Pons (tissue), 1 donor: Measurements from ENCODE around the gene UNC5B.

Experiments
- DNase-seq: peaks from one replicate; pipeline ENCODE4 v3.0.0-alpha.2; 2016; ENCODE audit warnings: low spot score

The UNC5B gene

DNA sequence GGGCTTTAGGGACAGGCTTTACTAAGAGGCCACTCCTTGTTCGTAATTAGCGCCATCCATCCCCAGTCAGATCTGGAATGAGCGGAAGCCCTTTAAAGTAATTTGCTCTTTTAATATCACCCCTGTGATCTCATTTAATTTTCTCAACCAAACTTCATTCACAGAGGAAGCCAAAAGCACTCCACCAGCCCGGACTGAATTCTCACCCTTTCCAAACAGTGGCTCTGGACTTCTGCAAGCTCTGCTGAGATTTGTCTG, 43.1 kb downstream of the UNC5B start:
- DNase-seq, result no peak

DNA sequence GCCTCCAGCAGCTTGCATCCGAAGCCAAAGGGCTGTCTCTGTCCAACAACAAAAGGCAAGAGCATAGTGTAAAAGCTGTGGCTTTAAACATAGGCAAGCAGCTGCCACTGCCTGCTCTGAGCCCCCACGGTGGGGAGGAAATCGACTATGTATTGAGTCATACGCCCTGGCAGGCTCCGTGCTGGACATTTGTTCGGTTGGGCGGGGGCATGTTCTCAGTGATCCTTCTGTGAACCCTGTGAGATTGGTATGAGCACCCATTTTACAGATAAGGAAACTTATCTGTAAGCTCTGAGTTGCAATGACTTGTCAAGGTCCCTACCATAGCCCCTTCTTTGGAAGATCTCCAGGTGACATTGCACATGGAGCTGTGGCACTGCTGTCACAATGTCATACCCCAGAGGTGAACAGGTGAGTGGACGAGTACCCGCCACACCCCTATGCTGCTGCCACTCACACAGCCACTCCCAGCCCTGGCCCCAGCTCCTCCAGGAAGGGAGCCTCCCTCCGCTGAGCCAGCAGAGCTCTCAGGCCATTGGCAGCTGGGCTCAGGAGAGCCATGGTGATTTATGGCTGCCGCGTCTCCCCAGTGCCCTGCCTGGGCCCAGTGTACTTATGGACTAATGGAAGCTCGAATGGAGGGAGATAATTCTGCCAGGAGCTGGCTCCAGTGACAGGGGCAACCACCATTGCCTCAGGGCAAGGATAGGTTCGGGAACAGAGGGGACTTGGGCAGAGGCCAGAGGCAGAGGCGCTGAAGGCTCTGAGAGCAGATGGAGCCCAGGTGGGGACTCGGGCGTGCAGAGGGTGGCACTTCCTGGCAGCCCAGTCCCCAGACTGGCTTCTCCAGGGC, 43.7 kb downstream of the UNC5B start:
- no peak for DNase-seq

DNA sequence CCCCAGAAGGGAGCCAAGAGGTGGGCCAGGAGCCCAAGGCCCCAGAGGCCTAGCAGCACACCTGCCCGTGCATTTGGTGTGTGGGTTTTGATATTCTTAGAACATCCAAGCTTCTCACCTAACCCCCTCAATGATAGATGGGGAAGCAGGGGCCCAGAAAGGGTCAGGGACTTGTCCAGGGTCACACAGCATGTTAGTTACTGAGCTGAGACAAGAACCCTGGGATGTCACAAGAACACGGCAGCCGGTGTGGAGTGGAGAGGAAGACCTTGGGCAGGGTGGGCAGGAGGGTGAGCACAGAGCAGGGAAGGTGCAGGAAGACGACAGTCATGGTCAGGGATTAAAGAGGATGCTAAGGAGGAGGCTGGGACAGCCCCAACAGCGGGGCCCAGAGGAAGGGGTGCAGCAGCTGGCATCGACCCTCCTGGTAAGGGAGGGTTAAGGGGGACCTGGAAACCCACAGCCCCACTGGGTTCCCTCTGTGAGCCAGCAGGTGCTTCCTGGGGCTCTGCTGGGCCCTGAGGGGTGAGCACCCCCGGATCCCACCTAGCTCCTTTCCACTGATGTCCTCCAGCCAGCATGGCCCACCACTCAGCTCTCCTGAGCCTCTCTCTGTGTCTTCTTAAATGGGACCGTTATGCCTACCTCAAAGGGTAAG, 44.4 kb downstream of the UNC5B start:
- no peak for DNase-seq

DNA sequence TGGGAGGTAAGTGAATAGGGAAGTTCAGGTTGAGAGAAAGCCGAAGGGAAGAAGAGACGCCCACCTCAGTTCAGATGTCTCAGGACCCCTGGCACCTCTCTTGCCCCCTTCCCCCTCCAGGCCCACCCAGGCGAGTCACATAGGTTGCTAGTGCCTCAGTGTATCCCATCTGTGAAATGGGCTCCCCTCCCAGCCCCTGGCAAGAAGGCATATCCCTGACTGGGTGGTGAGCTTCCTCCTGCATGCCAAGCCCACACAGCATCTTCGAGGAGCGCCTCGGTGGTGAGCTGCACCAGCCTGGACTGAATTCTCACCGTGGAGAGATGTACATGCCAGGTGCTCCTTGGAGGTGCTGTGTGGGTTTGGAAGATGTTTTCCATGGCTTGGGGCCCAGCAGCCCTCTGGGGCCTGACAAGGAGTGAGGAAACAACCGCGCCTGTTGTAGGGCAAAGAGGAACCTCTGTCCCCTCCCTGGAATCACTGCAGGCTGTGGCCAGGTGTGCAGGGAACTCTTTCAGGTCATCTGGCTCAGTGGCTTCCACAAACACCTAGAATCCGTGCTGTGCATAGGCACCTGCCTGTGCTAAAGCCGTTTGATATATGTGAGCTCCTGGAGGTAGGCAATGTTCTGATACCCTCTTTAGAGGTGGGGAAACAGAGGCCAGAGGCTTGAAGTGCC, 45.1 kb downstream of the UNC5B start:
- no peak for DNase-seq

DNA sequence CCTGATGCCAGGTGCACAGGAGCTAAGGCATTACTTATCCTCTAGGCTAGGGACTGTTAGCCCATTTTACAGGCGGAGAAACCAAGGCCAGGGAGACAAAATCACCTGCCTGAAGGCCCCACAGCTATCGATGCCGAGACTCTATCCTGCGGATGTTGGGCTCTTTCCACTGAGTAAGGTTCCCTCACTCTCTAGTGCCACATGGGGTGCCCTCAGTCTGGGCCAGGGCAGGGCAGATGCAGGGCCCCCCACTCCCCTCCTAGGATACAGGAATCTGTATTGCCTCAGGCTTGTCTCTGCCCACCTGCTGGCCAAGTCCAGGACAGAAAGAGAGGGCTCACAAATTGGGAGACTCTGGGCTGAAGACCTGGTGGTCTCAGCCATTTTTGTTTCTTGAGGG, 45.7 kb downstream of the UNC5B start:
- no peak for DNase-seq

DNA sequence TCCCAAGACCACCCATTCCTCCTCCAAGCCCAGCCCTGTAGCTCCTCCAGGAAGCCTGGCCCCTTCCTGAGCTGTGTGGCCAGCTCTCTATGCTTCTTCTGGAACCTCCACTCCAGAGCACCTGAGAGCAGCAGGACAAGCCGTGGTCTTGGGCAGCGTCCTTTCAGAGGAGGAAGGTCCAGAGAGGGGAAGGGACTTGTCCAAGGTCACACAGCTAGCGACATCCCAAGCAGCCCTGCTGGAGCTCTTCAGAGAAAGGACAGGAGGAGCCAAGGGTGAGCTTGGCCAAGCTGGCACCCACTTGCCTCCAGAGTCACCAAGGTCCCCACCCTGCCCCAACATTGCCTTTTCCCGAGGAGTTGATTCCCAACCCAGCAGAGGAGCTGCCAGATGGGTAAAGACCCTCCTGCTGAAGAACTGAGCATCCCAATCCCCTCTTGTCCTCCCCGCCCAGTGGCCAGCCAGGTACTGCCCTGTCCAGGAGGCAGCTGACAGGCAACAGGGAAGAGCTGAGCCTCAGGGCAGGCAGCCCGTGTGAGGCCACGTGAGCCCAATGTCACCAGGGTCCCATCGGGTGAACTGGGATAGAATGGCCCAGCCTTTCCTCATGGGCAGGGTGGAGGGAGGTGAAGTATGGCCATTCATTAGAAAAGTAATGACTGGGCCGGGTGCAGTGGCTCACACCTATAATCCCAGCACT, 46.2 kb downstream of the UNC5B start:
- no peak for DNase-seq

DNA sequence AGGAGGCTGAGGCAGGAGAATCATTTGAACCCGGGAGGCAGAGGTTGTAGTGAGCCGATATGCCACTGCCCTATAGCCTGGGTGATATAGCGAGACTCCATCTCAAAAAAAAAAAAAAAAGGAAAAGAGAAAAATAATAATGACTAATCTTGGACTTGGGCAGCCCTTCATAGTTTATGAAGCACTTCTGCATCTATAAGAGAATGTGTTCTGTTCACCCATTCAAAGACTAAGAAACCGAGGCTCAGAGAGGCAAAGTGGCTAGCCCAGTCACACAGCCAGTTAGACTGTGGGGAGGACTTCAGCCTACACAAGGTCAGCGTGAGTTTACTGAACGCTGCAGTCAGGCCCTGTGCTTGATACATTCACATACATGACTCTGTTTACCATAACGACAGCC, 46.9 kb downstream of the UNC5B start:
- no peak for DNase-seq

DNA sequence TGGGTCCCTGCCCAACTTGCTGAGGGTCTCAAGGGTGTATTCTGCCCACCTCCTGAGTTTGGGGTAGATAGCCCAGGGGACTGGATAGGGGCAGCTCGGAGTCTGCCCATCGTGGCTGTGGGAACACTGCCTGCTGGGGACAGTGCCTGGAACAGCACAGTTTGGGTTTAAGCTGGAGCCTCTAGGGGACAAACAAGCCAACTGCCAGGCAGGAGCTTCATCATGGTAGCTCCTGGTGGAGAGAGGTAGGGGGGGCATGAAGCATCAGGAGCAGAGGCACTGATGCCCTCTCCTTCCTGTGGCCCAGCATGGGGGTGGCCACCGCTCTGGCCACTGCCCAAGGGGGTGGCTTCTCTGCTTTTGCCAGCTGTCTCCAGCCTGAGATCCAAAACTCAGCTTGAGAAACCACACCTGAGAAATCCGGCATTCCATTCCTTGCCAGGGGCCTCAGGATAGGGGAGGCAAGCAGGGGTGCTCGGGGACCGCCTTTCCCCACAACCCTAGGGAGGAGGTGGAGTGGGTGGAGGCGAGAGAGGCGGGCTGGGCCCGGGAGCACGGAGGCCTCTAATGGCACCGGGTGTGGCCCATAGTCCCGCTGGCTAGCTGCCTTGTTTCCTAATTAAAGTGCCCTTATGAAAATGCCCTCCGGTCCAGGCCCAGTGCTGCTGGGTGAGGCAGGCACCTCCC, 47.6 kb downstream of the UNC5B start:
- DNase-seq, result no peak

DNA sequence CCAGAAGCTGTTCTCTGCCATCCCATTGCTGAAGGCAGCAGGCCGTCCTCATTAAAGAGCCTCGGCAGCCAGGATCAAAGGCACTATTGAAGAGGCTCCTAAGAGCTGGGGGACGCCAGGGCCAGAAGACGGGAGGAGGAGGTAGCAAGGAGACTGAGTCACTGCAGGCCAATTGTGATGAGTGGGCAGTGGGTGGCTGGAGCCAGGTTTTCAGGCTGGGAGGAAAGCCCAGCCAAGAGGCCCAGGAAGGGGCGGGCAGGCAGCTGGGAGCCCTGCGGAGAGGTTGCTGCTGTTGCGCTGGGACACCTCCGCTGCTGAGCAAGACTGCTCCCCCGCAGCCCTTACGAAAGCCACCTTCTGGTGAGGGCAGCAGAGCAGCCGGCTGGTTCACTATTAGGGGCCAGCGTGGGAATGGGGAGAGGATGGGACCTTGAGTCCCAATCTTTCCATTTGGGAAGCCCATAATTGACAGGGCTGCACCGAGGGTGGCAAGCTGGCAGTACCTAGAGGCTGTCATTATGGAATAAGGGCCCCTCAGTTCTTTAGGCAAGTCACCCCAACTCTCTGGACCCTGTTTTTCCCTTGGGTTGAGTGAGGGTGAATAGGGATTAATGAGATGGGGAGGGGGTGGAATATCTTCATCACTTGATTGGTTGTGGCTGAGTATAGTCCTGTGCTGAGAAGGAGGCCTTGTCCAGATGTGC, 48.4 kb downstream of the UNC5B start:
- peak; percentile 76 for DNase-seq

DNA sequence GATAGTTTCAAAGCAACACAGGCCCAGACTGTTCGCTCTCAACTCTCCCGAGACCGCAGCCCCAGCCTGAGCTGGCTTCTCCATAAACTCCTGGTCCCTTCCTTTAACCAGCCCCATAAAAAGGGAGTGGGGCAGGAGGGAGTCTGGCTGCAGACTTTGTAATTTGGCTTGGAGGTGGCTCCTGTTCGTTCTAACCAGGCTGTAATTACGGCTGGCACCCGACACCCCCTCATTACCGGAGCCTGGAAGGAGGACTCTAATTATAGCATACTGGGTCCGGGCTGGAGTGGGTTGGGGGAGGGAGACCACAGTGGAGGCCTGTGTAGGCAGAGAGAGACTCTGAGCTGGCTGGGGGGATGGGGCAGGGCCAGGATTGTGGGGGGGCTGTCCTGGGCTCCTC, 49.7 kb downstream of the UNC5B start:
- DNase-seq, result no peak

DNA sequence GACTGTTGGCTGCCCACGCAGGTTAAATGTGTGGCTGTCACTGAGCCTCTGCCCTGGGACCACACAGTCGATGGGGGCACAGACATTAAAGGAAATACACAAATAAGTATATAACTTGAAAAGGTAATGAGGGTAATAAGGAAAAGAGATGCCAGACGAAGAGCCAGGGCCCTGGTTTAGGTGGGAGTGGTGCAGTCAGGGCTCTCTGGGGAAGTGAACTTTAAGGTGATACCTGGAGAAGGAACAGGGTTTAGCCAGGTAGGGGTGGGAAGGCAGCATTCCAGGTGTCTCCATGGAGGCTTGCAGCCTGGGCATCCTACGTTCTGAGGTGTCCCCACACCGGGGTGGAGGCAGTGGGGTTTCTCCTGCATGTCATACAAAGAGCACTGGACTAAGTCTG, 50.4 kb downstream of the UNC5B start:
- no peak for DNase-seq

DNA sequence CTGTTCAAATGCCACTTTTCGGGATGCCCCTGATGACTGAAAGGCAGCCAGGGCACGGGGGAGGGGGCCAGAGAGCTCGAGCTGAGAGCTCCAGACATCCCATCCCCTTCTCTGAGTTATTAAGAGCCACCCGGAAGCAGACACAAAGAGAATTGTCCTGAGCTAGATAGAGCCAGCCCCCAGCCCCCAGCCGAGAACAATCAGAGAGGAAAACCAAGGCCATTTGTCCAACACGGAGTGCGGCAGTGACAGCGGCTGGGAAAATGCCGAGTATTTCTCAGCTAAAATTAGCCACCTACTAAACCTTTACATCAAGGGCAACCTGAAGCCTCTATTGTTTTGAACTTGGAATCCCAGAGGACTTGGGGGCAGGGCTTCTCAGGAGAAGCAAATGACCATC, 51.0 kb downstream of the UNC5B start:
- peak; percentile 91 for DNase-seq

DNA sequence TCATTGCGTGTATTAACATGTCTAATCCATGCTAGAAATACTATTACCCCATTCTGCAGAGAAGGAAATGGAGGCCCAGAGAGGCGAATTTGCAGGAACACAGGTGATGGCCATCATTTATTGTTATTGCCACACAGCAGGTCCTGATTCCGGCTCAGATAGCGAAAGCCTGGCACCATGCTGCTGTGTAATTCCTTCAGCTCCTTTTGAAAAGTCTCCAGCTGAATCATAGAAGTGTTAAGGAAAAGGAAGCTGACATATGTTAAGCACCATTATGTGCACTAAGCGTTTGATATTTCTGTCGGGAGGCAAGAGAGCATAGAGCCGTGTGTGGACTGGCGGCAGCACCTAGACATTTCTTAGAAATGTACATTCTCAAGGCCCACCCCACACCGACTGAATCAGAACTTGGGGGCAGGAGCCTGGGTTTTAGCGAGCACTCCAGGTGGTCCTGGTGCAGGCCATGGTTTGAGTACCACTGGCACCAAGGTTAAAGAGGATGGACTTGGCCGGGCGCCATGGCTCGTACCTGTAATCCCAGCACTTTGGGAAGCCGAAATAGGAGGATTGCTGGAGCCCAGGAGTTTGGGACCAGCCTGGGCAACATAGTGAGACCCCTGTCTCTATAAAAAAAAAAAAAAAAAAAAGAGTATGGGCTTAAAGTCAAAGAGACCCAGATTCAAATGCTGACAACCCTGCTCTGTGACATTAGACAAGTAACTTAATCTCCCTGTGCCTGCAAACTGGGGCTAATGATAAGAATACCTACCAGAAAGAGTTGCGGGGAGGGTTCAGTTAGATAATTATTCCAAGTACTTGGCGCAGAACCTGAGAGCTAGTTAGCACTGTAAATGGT, 52.2 kb downstream of the UNC5B start:
- no peak for DNase-seq

DNA sequence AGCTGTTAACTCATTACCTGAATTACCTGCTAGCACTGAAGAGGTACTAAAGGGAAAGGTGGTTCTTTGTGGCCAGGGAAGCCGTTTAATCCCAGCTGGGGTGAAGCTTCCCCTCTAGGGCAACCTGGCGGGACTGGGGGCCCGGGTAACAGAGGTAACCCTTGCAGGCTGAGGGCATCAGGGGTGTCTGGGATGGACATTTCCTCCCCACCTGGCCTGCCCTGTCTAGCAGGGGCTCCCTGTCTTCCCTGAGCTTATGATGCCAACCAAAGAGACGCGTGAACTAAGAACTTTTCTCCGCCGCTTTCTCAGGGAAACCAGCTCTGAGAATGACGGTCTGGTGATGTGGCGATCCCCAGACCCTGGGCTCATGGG, 52.8 kb downstream of the UNC5B start:
- no peak for DNase-seq

DNA sequence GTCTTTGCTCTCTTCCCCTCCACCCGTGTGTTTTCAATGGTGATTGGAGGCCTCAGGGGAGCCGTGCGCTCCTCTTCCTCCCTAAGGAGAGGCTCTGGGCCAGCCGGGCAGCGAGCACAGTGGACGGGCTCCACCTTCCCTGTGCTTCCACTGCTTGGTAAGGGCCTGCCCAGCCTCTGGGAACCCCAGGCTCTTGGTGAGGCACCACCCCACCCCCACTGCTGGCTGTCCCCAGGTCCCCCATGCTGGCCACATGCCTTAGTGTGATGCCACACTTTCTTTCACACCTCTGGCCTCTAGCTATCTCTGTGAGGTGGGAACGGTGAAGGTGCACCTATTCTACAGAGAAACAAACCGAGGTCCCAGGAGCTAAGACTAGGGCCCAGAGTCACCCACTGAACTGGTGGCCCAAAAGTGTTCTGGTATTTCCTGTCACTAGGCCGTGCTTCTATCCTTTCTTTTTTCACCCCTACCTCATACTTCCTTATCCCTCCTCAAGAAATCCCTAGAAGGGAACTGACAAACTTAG, 53.3 kb downstream of the UNC5B start:
- no peak for DNase-seq

DNA sequence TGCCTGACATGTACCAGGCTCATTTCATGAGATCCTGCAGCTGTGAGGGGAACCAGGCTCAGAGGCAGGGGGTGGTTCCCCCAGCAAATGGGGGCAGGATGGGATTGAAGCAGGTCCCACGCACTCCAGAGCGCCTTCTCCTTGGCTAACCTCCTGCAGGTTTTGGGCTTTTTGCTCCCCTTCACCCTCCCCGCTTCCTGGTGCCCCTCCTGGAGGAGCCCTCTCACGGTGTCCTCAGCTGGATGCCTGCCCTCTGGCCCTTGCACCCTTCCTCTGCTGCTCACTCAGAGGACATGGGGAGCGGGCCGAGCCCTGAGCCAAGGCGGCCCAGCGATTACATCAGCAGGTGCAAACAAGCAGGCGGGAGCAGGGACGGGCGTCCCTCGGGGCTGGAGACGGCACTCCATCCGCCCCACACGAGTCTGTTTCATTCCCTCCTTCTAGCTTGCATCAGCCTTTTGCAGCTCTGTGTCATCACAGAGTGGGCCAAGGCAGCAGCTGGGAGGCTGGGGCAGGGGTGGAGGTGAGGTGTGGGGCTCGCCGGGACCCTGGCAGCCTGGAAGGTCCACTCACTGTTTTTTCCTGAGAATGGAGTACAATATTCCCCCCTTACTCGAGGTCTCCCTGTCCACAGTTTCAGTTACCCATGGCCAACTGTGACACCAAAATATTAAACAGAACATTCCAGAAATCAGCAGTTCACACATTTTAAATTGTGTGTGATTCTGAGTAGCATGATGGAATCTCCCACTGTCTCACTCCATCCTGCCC, 54.0 kb downstream of the UNC5B start:
- no peak for DNase-seq

DNA sequence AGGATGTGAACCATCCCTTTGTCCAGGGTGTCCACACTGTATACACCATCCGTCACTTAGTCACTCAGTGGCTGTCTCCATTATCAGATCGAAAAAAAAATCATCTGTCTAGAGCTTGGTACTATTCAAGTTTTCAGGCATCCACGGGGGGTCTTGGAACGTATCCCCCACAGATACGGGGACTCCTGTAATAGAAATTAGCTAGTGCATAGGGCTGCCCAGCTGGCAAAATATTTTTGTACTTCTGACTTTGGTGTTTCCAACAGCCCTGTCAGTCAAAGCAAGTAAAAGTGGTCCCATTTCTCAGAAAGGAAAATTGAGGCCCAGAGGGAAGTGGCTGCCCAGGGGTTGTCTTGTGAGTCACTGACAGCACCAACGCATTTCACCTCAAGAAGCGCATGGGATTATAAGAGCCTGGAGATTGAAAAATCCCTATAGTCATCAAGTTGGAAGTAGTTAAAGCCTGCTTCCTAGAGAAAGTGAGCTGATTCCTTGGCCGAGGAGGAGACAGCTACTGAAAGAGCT, 54.6 kb downstream of the UNC5B start:
- no peak for DNase-seq

DNA sequence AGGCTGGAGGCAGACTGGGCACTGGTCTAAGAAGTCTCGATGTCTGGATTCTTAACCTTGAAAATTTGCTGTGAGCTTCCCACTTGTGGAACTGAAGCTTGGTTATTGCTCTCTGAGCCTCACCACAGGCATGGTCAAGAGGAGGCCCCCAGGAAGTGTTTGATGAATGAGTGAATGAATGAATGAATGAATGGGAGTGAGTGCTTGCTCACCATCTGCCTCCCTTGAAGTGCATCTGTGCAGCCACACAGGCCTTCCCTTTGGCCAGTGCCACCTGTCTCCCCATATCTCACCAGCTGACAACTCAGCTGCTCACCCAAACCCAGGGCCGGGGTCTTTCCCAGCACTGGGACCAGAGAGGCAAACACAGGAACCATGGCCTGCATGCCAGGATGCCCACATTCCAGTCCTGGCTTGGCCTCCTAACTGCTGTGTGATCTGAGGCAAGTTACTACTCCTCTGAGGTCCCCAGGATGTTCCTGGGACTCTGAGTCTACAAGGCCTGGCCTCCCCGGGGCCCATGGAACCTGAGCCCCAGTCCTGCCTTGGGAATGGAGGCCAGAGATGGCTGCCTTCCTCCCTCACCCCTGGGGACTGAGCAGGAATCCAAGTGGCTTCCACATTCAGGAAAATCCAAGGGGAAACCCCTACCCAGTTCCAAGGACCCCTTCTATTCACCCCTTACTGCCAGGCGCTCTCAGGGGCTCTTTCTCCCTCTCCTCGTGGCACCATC, 55.3 kb downstream of the UNC5B start:
- DNase-seq, result no peak

DNA sequence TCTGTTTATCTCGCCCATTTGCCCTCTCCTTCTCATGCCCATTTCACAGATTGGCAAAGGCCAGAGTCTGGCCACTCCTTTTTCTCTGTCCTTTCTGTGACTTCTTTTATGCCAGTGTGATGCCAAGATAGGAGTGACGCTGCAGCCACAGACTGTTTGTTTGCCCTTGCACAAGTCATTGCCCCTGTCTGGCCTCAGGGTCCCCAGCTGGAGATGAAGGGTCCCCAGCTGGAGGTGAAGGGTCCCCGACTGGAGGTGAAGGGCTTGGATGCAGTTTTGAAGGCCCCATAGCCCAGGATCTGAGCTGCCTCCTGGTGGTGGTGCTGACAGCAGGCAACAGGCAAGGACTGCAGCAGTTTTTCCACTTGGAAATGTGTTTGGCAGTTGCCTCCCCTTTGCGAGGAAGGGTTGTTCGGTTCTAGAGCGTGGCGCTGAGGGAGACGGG, 55.9 kb downstream of the UNC5B start:
- DNase-seq, result peak; percentile 60
